DMS53 treated with DMSO at 0.1 percent for 48 hours (cell line): Measurements from ENCODE around the gene BRIP1.
"Not testable (repeated sequence)": the region's sequence is repeated elsewhere in the genome, so short reads cannot be mapped to it uniquely, and the experiment has no call there.

Source experiments
- DNase-seq: peaks from one replicate; lab custom pipeline; 2025; ENCODE audit not compliant: unreplicated experiment; lab: John Stamatoyannopoulos, UW

The BRIP1 gene

DNA sequence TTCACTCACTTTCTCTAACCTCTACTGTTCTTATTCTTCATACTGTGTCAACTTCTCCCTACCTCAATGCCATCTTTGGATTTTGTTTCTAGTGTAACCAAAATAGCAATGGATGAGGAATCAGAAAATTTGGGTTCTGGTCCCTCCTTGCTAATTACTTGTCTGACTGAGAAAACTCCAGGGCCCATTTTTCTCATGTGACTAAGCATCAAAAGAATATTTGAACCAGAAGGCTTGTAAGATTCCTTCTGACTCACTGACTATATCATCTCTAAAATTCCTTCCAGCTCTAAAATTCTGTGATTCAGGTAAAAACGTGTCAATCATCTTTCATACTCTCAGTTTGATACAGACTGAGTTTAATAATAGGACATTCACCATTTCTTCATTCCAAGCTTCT is 57.9 kb downstream of the BRIP1 start:
- no peak for DNase-seq

DNA sequence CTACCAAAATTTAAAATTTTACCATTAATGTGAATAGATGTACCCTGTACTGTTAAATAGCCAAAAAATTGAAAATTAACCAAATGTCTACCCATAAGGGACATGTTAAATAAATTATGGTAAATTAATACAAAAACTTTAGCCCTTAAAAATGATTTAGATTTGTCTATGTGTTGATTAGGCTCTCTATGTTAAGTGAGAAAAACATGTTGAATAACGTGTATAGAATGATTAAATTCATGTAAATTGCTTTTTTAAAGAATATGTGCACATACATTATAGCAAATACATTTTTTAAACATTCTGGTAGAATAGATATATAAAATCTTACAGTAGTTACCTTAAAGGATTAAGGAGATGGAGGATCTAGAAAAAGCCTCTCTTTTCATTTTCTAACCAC is 59.5 kb downstream of the BRIP1 start:
- no peak for DNase-seq

DNA sequence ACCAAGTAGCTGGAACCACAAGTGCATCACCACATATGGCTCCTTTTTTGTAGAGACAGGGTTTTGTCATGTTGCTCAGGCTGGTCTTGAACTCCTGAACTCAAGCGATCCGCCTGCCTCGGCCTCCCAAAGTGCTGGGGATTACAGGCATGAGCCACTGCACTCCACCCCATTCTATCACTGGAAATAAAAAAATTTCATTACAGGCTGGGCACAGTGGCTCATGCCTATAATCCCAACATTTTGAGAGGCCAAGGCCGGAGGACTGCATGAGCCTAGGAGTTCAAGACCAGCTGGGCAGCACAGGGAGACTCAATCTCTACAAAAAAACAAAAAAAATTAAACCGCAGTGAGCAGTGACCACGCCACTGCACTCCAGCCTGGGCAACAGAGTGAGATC is 60.1 kb downstream of the BRIP1 start:
- no peak for DNase-seq

DNA sequence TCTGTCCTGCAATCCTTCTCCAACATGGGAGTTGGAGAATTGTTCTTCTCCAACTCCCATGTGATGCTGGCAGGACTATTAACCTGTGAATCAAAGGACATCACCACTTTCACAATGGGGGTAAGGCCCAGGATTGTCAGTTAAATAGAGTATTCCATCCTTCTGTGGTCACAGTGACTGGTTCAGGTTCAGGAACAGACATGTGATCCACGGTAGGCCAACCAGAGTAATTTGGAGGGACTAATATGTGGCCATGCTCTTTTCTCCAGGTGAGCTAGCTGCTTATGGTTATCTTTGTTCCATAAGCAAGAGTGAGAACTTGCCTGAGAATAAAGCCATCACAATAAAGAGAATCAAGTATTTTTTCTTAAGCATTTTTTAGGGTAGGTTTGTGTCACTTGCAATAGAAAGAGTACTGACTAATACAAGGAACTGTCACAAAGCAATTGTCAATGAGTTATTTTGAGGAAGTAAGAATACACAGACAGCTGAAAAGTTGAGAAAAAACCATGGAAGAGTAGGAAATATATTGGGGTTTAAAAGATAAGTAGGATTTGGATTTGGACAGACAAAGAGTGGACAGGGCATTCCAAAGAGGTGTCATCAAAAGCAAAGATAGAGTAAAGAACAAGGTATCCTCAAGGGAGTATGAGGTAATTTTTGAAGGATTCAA is 63.4 kb downstream of the BRIP1 start:
- DNase-seq: no peak

DNA sequence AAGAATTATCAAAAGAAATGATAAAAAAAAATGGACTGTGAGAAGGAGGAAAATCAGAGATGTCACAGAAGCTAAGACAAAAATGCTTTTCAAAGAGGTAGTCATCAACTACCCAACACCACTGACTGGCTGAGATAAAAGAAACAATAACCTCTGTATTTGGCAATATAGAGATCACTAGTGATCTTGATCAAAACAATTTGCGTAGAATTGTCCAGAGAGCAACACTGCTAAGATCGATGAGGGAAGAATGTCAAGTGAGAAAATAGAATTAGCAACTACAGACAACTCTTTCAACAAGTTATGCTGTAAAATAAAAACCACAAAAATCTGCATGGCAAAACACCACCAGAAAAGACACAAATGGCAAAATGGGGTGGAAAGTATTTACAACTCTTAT is 66.0 kb downstream of the BRIP1 start:
- DNase-seq: no peak

DNA sequence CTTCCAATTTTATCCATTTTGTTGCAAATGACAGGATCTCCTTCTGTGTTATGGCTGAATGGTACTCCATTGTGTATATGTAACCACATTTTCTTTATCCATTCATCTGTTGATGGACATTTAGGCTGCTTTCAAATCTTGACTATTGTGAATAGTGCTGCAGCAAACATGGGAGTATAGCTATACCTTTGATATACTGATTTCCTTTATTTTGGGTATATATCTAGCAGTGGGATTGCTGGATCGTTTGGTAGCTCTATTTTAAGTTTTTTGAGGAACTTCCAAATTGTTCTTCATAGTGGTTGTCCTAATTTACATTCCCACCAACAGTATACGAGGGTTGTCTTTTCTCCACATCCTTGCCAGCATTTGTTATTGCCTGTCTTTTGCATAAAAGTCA is 67.8 kb downstream of the BRIP1 start:
- DNase-seq: no peak

DNA sequence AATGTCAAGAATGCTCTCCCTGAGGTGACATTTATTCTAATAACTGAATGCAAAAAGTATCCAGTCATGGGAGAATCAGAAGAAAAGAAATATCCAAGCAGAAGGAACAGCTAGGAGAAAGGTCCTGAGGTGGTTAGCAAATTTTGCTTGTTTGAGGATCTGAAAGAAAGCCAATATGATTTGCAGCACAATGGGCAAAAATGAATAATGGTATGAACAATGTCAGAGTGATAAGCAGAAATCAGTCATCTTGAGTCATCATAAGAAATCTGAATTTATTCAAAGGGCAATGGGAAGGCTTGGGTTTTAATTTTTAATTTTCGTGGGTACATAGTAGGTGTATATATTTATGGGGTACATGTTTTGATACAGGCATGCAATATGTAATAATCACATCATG is 68.5 kb downstream of the BRIP1 start:
- no peak for DNase-seq

DNA sequence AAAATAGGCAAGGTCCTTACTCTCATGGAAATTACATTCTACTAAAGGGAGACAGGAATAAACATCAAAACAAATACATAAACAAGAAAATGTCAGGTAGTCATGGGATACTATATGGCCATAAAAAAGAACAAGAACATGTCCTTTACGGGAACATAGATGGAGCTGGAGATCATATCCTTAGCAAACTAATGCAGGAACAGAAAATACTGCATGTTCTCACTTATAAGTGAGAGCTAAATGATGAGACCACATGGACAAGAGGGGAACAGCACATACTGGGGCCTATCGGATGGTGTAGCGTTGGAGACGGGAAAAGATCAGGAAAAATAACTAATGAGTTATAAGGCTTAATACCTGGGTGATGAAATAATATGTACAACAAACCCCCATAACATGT is 69.1 kb downstream of the BRIP1 start:
- no peak for DNase-seq

DNA sequence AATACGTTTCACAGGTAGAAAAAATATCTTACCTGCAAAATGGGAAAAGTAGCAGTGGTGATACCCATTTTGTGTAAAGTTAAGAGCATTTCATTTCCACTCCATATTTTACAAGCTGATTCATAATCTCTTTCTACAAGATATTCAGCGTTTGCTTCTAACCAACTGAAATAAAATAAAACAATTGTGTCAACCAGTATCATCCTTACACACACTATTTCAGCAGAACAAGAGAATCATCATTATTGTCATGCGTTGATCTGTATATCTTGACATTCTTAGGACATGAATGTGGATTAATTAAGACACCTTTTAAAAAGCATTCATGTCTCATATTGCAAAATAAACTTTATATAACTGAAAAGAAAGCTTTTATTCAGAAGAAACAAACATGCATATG is 69.8 kb downstream of the BRIP1 start:
- no peak for DNase-seq

DNA sequence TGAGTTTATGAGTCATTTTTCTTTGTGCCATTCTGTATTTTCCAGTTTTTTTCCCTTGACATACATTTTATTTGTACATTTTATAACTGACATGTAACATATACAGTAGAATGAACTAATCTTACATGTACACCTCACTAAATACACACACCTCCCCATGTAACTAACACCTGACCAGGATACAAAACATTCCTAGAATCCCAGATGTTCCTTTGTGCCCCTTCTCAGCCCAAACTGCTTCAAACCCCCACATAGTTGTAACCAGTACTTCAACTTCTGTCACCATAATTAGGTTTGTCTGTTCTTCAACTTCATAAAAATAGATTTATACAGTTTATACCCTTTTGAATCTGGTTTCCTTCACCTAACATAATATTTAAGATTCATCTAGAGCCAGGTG is 73.5 kb downstream of the BRIP1 start:
- no peak for DNase-seq

DNA sequence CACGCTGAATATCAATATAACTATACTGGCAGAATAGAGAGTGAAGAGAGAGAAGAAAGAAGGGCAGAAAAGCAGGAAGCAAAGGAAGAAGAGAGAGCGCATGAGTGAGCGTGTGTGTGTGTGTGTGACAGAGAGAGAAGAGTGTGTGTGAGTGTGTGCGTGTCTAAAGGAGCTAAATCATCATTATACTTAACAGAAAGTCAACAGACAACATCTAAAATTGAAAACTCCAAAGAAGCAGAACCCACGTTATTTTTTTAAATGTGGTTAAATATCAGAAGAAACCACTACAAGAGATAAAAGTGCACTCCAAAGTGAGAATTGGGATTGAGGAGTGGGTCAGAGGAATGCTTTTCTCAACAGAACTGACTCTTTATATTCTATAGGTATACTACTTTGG is 77.2 kb downstream of the BRIP1 start:
- no peak for DNase-seq

DNA sequence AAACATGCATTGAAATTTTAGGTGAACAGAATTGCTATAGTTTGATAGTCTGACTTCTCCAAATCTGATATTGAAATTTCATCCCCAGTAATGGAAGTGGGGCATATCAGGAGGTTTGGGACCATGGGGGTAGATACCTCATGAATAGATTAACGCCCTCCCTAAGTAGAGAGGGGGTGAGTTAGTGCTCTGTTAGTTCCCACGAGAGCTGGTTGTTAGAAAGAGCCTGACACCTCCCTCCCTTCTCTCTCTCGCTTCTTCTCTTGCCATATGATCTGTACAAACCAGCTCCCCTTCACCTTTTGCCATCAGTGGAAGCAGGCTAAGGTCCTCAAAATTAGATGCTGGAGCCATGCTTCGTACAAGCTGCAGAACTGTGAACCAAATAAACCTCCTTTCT is 78.8 kb downstream of the BRIP1 start:
- DNase-seq: no peak

DNA sequence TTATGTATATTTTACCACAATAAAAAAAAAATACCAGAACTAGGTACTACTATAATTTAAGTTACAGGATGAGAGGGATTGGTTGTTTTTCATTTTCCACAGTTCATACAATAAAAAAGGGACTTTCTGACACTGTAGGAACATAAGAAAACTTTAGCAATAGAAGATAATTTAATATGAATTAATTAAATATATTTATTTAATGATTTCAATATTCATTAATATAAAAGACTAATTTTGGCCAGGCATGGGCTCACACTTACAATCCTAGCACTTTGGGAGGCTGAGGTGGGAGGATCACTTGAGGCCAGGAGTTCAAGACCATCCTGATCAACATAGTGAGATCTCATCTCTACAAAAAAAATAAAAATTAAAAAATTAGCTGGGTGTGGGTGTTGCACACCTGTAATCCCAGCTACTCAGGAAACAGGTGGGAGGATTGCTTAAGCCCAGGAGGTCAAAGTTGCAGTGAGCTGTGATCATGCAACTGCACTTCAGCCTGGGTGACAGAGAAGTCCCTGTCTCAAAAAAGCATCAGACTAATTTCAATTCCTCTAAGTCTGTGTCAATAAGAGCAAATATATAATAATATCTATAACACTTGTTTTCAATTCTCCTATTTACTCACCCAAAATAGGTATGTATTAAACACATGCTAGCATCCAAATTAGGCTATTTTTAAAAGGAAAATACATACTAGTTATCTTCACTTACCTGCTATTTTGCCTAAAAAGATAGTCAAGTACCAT is 79.6 kb downstream of the BRIP1 start:
- DNase-seq: no peak

DNA sequence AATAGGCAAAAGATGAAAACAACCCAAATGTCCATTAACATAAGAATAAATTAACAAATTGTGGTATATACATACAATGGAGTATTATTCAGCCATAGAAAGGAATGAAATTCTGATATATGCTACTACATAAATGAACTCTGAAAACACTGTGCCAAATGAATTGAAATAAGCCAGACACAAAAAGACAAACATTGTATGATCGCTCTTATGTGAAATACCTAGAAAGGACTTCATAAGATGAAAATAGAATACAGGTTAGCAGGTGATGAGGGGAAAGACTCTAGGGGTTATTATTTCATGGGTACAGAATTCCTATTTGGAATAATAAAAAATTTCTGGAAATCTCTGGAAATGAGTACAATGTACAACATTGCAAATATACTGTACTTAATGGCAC is 80.2 kb downstream of the BRIP1 start:
- no peak for DNase-seq

DNA sequence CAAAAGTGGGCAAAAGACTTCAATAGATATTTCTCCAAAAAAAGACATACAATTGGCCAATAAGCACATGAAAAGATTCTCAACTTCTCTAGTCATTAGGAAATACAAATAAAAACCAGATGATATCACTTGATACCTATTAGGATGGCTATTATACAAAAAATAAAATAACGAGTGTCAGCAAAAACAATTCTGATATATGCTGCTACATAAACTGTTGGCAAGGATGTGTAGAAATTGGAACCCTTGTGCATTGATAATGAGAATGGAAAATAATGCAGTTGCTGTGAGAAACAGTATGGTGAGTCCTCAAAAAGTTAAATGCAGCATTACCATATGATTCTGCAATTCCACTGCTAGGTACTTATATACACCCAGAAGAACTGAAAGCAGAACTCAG is 80.6 kb downstream of the BRIP1 start:
- no peak for DNase-seq

DNA sequence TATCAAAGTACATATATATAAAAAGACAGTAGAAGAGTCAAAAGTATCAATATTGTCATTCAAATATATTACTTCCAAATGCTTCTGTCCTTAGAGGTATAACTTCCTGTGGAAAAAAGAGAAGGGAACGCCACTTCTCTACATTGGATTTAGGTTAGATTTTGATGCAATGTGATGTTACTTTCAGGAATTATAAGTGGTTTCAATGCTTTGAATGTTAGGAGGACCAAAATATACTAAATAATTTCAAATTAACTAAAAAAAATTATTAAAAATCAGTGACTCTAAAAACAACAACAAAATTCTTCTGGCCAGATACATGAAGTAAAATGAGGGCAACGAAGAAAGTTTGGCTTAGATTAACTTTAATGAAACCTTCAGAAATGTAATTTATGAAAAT is 88.0 kb downstream of the BRIP1 start:
- DNase-seq: no peak

DNA sequence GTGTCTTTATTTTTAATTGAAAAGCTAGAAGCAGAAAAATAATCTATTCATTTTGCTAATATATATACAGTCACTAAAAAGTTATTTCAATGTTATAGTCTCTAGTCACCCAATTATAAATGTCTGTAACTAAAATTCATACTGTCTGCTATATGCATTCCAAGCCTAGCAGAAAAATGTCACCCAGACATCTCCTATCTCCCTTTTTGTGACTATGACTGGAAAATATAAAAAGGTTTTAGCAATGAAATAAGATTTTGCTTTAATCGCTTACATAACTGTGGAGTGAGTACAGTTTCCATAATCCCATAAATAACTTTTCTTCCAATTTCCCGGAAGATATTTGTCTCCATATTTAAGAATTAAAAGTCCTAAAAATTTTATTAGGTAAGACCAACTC is 88.6 kb downstream of the BRIP1 start:
- no peak for DNase-seq

DNA sequence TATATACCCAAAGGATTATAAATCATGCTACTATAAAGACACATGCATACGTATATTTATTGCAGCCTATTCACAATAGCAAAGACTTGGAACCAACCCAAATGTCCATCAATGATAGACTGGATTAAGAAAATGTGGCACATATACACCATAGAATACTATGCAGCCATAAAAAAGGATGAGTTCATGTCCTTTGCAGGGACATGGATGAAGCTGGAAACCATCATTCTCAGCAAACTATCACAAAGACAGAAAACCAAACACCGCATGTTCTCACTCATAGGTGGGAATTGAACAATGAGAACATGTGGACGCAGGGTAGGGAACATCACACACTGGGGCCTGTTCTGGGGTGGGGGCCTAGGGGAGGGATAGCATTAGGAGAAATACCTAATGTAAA is 89.2 kb downstream of the BRIP1 start:
- DNase-seq: not testable (repeated sequence)

DNA sequence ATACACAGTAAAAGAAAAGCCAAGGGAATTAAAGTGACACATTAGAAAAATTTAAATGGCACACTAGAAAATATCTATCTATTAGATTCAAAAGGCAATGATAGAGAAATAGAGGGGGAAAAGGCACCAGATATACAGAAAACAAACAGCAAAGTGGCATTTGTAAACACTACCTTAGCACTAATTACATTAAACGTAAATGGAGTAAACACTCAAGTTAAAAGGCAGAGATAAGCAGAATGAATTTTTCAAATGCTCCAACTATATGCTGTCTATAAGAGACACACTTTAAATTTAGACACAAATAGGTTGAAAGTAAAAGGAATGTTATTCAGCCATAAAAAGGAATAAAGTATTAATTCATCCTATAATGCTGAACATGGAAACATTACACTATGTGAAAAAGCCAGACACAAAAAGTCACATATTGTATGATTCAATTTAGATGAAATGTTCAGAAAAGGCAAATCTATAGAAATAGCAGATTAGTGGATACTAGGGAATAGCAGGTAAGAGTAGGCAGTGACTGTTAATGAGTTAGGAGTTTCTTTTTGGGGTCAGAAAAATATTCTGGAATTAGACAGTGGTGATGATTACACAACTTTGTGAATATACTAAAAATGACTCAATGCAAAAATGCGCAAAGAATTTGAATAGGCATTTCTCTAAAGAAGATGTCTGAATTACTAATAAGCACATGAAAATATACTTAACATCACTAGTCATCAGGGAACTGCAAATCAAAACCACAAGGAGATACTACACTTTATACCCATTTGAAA is 92.4 kb downstream of the BRIP1 start:
- DNase-seq: no peak

DNA sequence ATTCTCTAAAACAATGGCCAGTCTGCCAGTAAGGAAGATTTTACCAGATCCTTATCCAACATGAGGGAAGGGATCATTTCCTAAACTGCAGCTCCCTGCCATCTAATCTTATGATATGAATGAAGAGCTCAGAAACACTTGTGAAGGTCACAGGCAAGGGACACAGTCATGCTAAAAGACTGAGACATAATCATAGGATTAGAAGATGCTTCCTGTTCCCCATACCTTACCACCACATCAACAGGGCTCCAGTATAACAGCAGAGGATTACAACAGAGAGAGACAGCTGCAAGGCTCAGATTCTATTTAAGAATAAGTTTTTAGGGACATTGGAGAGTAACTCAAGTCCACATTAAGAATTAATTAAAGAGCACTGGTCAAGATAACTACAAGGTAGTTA is 93.3 kb downstream of the BRIP1 start:
- no peak for DNase-seq

DNA sequence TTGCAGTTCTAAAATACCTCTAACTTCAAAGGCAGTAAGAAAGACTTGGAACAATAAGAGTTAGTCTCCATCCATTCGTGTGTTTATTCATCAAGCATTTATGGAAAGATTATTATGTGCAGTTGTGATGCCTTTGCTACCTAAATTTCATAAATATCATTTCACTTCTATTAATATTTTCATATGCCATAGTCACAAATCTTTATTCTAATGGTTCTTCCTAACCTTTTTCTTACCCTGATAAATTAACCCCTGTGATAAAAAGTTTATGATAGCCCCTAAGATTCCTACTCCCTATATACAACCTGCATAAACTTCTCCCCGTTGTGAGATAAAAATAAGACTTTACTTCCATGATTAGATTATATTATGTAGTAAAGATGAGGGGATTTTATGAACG is 94.9 kb downstream of the BRIP1 start:
- DNase-seq: no peak

DNA sequence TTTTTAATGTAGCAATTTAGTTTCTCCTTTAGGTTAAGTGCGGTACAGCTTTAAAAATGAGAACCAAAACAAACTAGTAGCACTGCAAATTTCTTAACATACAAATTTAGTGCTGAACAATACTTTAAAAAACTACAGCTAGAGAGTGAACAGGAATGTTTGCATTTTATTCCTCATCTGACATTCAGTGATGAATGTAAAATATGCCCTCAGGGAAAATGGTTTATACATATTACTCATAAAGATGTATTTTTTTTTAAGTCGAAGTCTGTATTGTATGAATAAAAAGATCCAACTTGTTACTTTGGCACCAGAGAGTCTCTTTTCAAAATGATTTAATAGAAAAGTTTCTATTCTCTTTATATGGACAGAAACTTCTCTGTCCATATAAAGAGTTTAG is 96.8 kb downstream of the BRIP1 start:
- DNase-seq: no peak
